Lung microvascular endothelial cell (primary cell): ENCODE results near the gene LIN37. TPM values are rescaled to one million over a fixed set of nuclear protein-coding genes. Genes with fewer than 3 reads are reported as not detected.

Experiments
- DNase-seq, 2 donors: peaks; one replicate each; pipeline versions ENCODE4 v3.0.0 to v3.0.0-alpha.2; 2010; ENCODE audit warnings: low read depth in 2 of 2
- total RNA-seq: library from RNA; depleted of rRNA; stranded (reverse); fragments of >200 nt; gene quantifications from 2 replicates; pipeline ENCODE4 v1.2.1, GENCODE V29; 2014

Gene LIN37
- total RNA-seq, 1 donor from 2014 or later, result 5.0 TPM

GRCh38 chr19:35774274-35775045 lies 26.1 kb downstream of the LIN37 start:
- no peak for DNase-seq

- no peak for DNase-seq
These were observed 26.6 kb downstream of the LIN37 start for GRCh38 chr19:35775046-35775297.

- DNase-seq, result peak; percentile 94 to 97
These were observed 27.1 kb downstream of the LIN37 start, which contains the start of gene ARHGAP33 for GRCh38 chr19:35775298-35776101. TSS of gene ARHGAP33 (plus strand) at chr19:35775564. CDS start at chr19:35775659, 95 bp downstream.

- no peak for DNase-seq
These were observed 27.9 kb downstream of the LIN37 start for GRCh38 chr19:35776102-35776788.

GRCh38 chr19:35777086-35777841 lies 28.9 kb downstream of the LIN37 start:
- no peak for DNase-seq

- DNase-seq, result no peak
These were observed 29.6 kb downstream of the LIN37 start for GRCh38 chr19:35777961-35778360.

- no peak for DNase-seq
These were observed 30.7 kb downstream of the LIN37 start for GRCh38 chr19:35779033-35779432.

GRCh38 chr19:35780058-35780457 lies 31.7 kb downstream of the LIN37 start:
- DNase-seq, result no peak

GRCh38 chr19:35780717-35781116 lies 32.3 kb downstream of the LIN37 start:
- no peak for DNase-seq

GRCh38 chr19:35781650-35782049 lies 33.3 kb downstream of the LIN37 start:
- no peak for DNase-seq

- DNase-seq, result no peak
These were observed 34.2 kb downstream of the LIN37 start for GRCh38 chr19:35782589-35782988.

GRCh38 chr19:35783469-35784434 lies 35.4 kb downstream of the LIN37 start:
- no peak for DNase-seq

GRCh38 chr19:35784503-35785338 lies 36.3 kb downstream of the LIN37 start:
- no peak for DNase-seq

GRCh38 chr19:35785339-35785627 lies 36.9 kb downstream of the LIN37 start:
- DNase-seq, result no peak

- DNase-seq, result no peak
These were observed 38.2 kb downstream of the LIN37 start for GRCh38 chr19:35786299-35787160.

- no peak for DNase-seq
These were observed 38.9 kb downstream of the LIN37 start for GRCh38 chr19:35787227-35787799.

- DNase-seq, result no peak
These were observed 40.0 kb downstream of the LIN37 start for GRCh38 chr19:35788205-35788960.
